Epithelial cell of esophagus (primary cell): ENCODE results near the gene ANO6.

ENCODE experiments used
- DNase-seq: peaks from one replicate; pipeline ENCODE4 v3.0.0; 2010; ENCODE audit warnings: low read depth
- H3K4me3 ChIP-seq: 2 replicates; pipeline ENCODE4 v1.5.1; 2011; ENCODE audit warnings: mild to moderate bottlenecking, low read length, control low read depth
- CTCF ChIP-seq: IDR thresholded peaks from 2 replicates; pipeline ENCODE4 v1.5.1; 2011; ENCODE audit warnings: low read depth, mild to moderate bottlenecking, low read length, control low read depth, inconsistent platforms; ENCODE audit not compliant: insufficient read depth; ENCODE audit errors: missing control alignments

The ANO6 gene

GRCh38 chr12:45483571-45483970 lies 267.7 kb downstream of the ANO6 start:
- no peak overlapping the region for H3K4me3 ChIP-seq
- TF ChIP-seq CTCF = no peak
- no peak for DNase-seq
